Loucy (cell line): ENCODE data around the gene ISOC1.

Source experiments
- H2AFZ ChIP-seq: fragments of 200-600 bp; sonication (generic); 2 replicates; pipeline ENCODE4 v1.6.0; 2016; ENCODE audit warnings: antibody characterized with exemption, mild to moderate bottlenecking, low read length, moderate library complexity
- H3F3A ChIP-seq: fragments of 200-600 bp; 2 replicates; pipeline ENCODE4 v1.6.0; 2016; ENCODE audit warnings: antibody characterized with exemption, low read depth, mild to moderate bottlenecking
- H3K27me3 ChIP-seq: fragments of 200-600 bp; sonication (generic); 2 replicates; pipeline ENCODE4 v1.6.1; 2014; ENCODE audit warnings: low read length, mild to moderate bottlenecking; ENCODE audit not compliant: insufficient read depth, poor library complexity, severe bottlenecking
- H3K36me3 ChIP-seq: fragments of 200-600 bp; sonication (generic); 2 replicates; pipeline ENCODE4 v1.6.1; 2016; ENCODE audit warnings: low read length; ENCODE audit not compliant: insufficient read depth
- H3K4me1 ChIP-seq: fragments of 200-600 bp; sonication (generic); 2 replicates; pipeline ENCODE4 v1.5.1; 2014; ENCODE audit warnings: low read length, mild to moderate bottlenecking; ENCODE audit not compliant: insufficient read depth, poor library complexity, severe bottlenecking
- H3K4me2 ChIP-seq: fragments of 200-600 bp; sonication (generic); 2 replicates; pipeline ENCODE4 v1.6.0; 2014; ENCODE audit warnings: antibody characterized with exemption, low read length, low read depth, mild to moderate bottlenecking; ENCODE audit not compliant: poor library complexity, severe bottlenecking
- H3K4me3 ChIP-seq: fragments of 200-600 bp; sonication (generic); 2 replicates; pipeline ENCODE4 v1.5.1; 2014; ENCODE audit warnings: low read length, mild to moderate bottlenecking, mixed read lengths; ENCODE audit not compliant: poor library complexity, severe bottlenecking
- H3K79me2 ChIP-seq: fragments of 200-600 bp; sonication (generic); 2 replicates; pipeline ENCODE4 v1.6.1; 2014; ENCODE audit warnings: low read length; ENCODE audit not compliant: insufficient read depth
- H3K9ac ChIP-seq: fragments of 200-600 bp; sonication (generic); 2 replicates; pipeline ENCODE4 v1.6.0; 2014; ENCODE audit warnings: mild to moderate bottlenecking, low read depth, low read length, moderate library complexity; ENCODE audit not compliant: poor library complexity, severe bottlenecking
- H3K9me2 ChIP-seq: fragments of 200-600 bp; sonication (generic); replicated peaks from 2 replicates; pipeline ENCODE4 v1.6.1; 2016; ENCODE audit warnings: low read depth, low read length, mixed read lengths
- H3K9me3 ChIP-seq: fragments of 200-600 bp; sonication (generic); 2 replicates; pipeline ENCODE4 v1.6.1; 2014; ENCODE audit warnings: mild to moderate bottlenecking, antibody characterized with exemption, low read length, low read depth; ENCODE audit not compliant: insufficient read depth
- H4K20me1 ChIP-seq: fragments of 200-600 bp; sonication (generic); 2 replicates; pipeline ENCODE4 v1.6.0; 2014; ENCODE audit warnings: antibody characterized with exemption, low read length, mild to moderate bottlenecking; ENCODE audit not compliant: insufficient read depth, poor library complexity, severe bottlenecking
- EZH2phosphoT487 ChIP-seq: fragments of 200-600 bp; IDR thresholded peaks from 2 replicates; pipeline ENCODE4 v1.6.1; 2018; ENCODE audit warnings: antibody characterized with exemption, mild to moderate bottlenecking, moderate library complexity, borderline replicate concordance
- TF ChIP-seq, protein P1 (sequence below): fragments of 200-600 bp; sonication (generic); conservative IDR thresholded peaks from 2 replicates; pipeline ENCODE4 v1.5.1; 2014; ENCODE audit warnings: mild to moderate bottlenecking, antibody characterized with exemption, low read length

The ISOC1 gene

DNA sequence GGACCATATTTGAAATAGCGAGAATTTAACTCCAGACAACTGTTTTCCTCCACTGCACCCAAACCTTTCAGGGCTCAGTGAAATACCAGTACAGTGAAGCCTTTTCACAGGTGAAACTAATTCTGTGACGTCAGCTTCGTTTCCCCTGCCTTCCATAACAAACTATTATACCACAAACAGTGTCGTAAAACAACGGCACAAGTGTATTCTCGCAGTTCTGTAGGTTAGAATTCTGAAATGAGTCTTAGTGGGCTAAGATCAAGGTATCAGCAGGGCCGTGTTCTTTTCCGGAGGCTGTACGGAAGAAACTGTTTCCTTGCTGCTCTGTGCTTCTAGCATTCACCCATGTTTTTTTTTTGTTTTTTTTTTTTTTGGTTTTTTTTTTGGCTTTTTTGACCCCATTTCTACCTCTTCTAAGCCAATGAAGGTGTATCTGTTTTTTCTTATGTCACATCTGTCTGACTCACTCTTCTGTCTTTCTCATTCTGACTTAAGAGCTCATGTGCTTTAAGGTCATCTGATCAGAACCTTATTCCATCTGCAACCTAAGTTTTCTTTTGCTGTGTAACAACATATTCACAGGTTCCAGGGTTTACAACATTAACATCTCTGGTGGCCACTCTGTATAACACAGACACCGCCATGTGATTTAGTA lies 20.1 kb downstream of the ISOC1 start:
- Histone ChIP-seq H3F3A (no peaks in the 10 kb centered on the region), H3K9ac (no peak overlapping the region), H3K9me3 (no peaks in the 10 kb centered on the region), H3K79me2 (no peaks in the 10 kb centered on the region), H3K27me3 (no peaks in the 10 kb centered on the region), H3K4me1 (no peaks in the 10 kb centered on the region), H3K4me3 (no peak overlapping the region), H3K4me2 (no peak overlapping the region), H4K20me1 (no peaks in the 10 kb centered on the region), H3K9me2 (no peaks in the 10 kb centered on the region), H2AFZ (no peak overlapping the region), H3K36me3 (peaks cover 7% of the 10 kb centered on the region; the same call in 1 of the 2 replicates)
- TF ChIP-seq, protein P1, sequence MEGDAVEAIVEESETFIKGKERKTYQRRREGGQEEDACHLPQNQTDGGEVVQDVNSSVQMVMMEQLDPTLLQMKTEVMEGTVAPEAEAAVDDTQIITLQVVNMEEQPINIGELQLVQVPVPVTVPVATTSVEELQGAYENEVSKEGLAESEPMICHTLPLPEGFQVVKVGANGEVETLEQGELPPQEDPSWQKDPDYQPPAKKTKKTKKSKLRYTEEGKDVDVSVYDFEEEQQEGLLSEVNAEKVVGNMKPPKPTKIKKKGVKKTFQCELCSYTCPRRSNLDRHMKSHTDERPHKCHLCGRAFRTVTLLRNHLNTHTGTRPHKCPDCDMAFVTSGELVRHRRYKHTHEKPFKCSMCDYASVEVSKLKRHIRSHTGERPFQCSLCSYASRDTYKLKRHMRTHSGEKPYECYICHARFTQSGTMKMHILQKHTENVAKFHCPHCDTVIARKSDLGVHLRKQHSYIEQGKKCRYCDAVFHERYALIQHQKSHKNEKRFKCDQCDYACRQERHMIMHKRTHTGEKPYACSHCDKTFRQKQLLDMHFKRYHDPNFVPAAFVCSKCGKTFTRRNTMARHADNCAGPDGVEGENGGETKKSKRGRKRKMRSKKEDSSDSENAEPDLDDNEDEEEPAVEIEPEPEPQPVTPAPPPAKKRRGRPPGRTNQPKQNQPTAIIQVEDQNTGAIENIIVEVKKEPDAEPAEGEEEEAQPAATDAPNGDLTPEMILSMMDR = no peak

DNA sequence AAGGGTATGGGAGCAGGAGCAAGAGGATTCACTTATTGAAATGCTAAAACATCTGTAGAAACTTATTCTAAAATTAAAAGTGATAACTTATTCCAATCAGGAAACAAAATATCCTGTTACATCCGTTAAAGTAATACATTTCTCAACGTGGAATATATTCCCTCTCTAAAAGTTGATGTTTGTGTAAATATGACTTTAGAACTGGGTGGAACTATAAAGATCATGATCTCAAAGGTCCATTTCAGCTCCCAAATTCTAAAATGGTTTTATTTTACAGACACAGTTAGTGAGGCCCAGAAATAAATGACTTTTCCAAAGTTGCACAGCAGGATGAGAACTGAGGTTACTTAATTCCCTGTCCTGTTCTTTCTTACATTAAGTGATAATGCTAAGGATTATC lies 21.1 kb downstream of the ISOC1 start:
- no peaks in the 10 kb centered on the region for H3K9me2 ChIP-seq
- H3K4me3 ChIP-seq = no peak overlapping the region
- no peaks in the 10 kb centered on the region for H3F3A ChIP-seq
- 0 out of 2 replicates have a peak, but pooled peaks cover 4% of the 10 kb centered on the region for H3K36me3 ChIP-seq
- H2AFZ ChIP-seq = no peak overlapping the region
- no peak overlapping the region for H3K9ac ChIP-seq
- TF ChIP-seq EZH2phosphoT487 = no peak
- TF ChIP-seq, protein P1 = no peak
- H3K27me3 ChIP-seq = no peaks in the 10 kb centered on the region
- no peaks in the 10 kb centered on the region for H4K20me1 ChIP-seq
- no peaks in the 10 kb centered on the region for H3K4me1 ChIP-seq
- no peaks in the 10 kb centered on the region for H3K9me3 ChIP-seq
- no peak overlapping the region for H3K4me2 ChIP-seq
- no peaks in the 10 kb centered on the region for H3K79me2 ChIP-seq

DNA sequence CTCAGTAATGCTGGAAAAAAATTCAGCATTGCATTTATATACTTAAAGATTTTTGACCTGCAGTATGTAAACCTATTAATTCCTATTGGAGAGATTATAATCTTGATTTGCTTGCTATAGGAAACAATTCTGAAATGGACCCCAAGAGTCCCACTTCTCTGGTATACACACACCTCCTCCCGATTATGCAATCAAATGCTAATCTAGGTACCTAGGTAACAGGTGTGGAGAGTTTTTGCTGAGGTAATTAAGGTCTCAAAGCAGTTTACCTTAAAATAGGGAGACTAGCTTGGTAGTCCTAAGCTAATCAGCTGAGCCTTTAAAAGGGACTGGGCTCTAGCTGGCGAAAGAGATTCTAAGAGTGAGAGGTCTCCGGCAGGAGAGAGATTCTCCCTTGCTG lies 22.2 kb downstream of the ISOC1 start:
- H3K27me3 ChIP-seq = no peaks in the 10 kb centered on the region
- no peaks in the 10 kb centered on the region for H3K9me2 ChIP-seq
- H3F3A ChIP-seq = no peaks in the 10 kb centered on the region
- no peak overlapping the region for H3K4me3 ChIP-seq
- H3K36me3 ChIP-seq = 0 out of 2 replicates have a peak, but pooled peaks cover 4% of the 10 kb centered on the region
- H4K20me1 ChIP-seq = no peaks in the 10 kb centered on the region
- TF ChIP-seq, protein P1 = no peak
- no peak for TF ChIP-seq EZH2phosphoT487
- no peaks in the 10 kb centered on the region for H3K9me3 ChIP-seq
- no peak overlapping the region for H3K4me2 ChIP-seq
- H3K79me2 ChIP-seq = no peaks in the 10 kb centered on the region
- H3K4me1 ChIP-seq = no peaks in the 10 kb centered on the region
- H3K9ac ChIP-seq = no peak overlapping the region
- no peak overlapping the region for H2AFZ ChIP-seq
